Measurements from ENCODE around the gene RAP1GAP.

Gene RAP1GAP

GRCh38 chr1:21643624-21644023 is 25.5 kb downstream of the RAP1GAP start:
- Histone ChIP-seq H3K36me3 (no peaks in the 10 kb centered on the region), H3K4me3 (ENCODE audit: low read depth, low read length) (no peak overlapping the region), H3K27me3 (no peaks in the 10 kb centered on the region), H3K4me1 (no peaks in the 10 kb centered on the region), H3K9me3 (no peaks in the 10 kb centered on the region)
- no peak for DNase-seq
- no peak for TF ChIP-seq CTCF (IDR thresholded peaks at IDR 0.05; ENCODE audit: low read depth, low read length)

- DNase-seq = no peak
- Histone ChIP-seq H3K9me3 (no peaks in the 10 kb centered on the region), H3K4me1 (no peaks in the 10 kb centered on the region), H3K4me3 (ENCODE audit: low read depth, low read length) (no peak overlapping the region), H3K36me3 (no peaks in the 10 kb centered on the region), H3K27me3 (no peaks in the 10 kb centered on the region)
- no peak for TF ChIP-seq CTCF (IDR thresholded peaks at IDR 0.05; ENCODE audit: low read depth, low read length)
These were observed 27.0 kb downstream of the RAP1GAP start for GRCh38 chr1:21641967-21642739.

GRCh38 chr1:21641537-21641936 is 27.6 kb downstream of the RAP1GAP start:
- no peak for DNase-seq
- no peaks in the 10 kb centered on the region for H3K36me3 ChIP-seq
- H3K4me1 ChIP-seq = no peaks in the 10 kb centered on the region
- no peaks in the 10 kb centered on the region for H3K9me3 ChIP-seq
- no peak for TF ChIP-seq CTCF (IDR thresholded peaks at IDR 0.05; ENCODE audit: low read depth, low read length)
- H3K4me3 ChIP-seq (ENCODE audit: low read depth, low read length) = no peak overlapping the region
- H3K27me3 ChIP-seq = no peaks in the 10 kb centered on the region

- H3K36me3 ChIP-seq = no peaks in the 10 kb centered on the region
These were observed 28.1 kb downstream of the RAP1GAP start for GRCh38 chr1:21641076-21641475.

GRCh38 chr1:21640653-21641052 is 28.5 kb downstream of the RAP1GAP start:
- Histone ChIP-seq H3K9me3 (no peaks in the 10 kb centered on the region), H3K4me1 (no peaks in the 10 kb centered on the region), H3K36me3 (no peaks in the 10 kb centered on the region), H3K4me3 (ENCODE audit: low read depth, low read length) (no peak overlapping the region), H3K27me3 (no peaks in the 10 kb centered on the region)
- no peak for DNase-seq
- TF ChIP-seq CTCF (IDR thresholded peaks at IDR 0.05; ENCODE audit: low read depth, low read length) = no peak

More at GRCh38 chr1:21641076-21641475, 28.1 kb downstream of the RAP1GAP start:
- DNase-seq = no peak
- Histone ChIP-seq H3K4me1 (no peaks in the 10 kb centered on the region), H3K27me3 (no peaks in the 10 kb centered on the region), H3K4me3 (ENCODE audit: low read depth, low read length) (no peak overlapping the region), H3K9me3 (no peaks in the 10 kb centered on the region)
- no peak for TF ChIP-seq CTCF (IDR thresholded peaks at IDR 0.05; ENCODE audit: low read depth, low read length)

GRCh38 chr1:21639594-21640041 is 29.5 kb downstream of the RAP1GAP start:
- TF ChIP-seq CTCF (IDR thresholded peaks at IDR 0.05; ENCODE audit: low read depth, low read length) = no peak
- no peak overlapping the region for H3K4me3 ChIP-seq (ENCODE audit: low read depth, low read length)
- no peaks in the 10 kb centered on the region for H3K9me3 ChIP-seq
- no peak for DNase-seq
- no peaks in the 10 kb centered on the region for H3K27me3 ChIP-seq
- no peaks in the 10 kb centered on the region for H3K36me3 ChIP-seq
- H3K4me1 ChIP-seq = no peaks in the 10 kb centered on the region
